DND-41 (cell line): ENCODE results near the gene CEP41.

Experiments
- CTCF ChIP-seq: IDR thresholded peaks from 2 replicates; pipeline ENCODE4 v1.5.1; 2012; ENCODE audit warnings: borderline replicate concordance, low read length, moderate library complexity, mild to moderate bottlenecking; ENCODE audit not compliant: poor library complexity, severe bottlenecking; ENCODE audit errors: extremely low read depth
- EZH2 ChIP-seq: IDR thresholded peaks from 3 replicates; pipeline ENCODE4 v1.6.1; 2012; ENCODE audit warnings: borderline replicate concordance, low read depth, mild to moderate bottlenecking, moderate library complexity, low read length, inconsistent platforms; ENCODE audit not compliant: severe bottlenecking

GRCh38 chr7:130358471-130358870 lies 82.3 kb downstream of the CEP41 start:
- TF ChIP-seq CTCF: no peak
- TF ChIP-seq EZH2: no peak
